ENCODE measurements around the gene STUM. TPM values are rescaled to one million over a fixed set of nuclear protein-coding genes. Genes with fewer than 3 reads are reported as not detected.

The STUM gene
- total RNA-seq, 6 experiments from 2014 or later, result 0.06 to 0.68 (median 0.13) TPM; not detected in 2

DNA sequence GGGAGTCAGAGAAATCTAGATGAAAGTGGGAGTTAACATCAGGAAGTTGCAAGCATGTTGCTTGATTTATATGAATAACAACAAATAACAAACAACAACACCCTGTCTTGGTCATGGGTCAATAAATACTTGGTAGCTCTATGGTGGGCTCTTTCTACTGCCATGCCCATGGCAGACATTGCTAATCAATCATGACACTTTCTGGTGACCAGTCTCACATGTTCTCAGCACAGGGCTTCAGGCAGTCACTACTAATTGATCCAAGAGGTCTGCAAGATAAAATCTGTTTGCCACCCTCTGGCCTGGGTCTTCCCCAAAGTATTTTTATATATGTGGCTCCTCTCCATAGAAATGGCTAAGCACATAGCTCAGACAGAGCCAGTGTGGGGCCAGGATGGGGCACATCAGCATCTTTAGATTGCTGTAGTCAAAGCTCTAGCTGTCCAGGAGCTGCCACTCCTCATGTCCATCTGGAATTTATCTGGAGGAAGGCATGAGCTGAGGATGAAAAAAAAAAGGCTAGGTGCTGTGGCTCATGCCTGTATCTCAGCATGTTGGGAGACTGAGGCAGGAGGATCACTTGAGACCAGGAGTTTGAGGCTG lies 51.2 kb downstream of the STUM start:
- H3K9me3 ChIP-seq, result no peaks in the 10 kb centered on the region
- no peak overlapping the region for H3K27ac ChIP-seq
- H3K36me3 ChIP-seq, result no peaks in the 10 kb centered on the region
- no peaks in the 10 kb centered on the region for H3K27me3 ChIP-seq
- DNase-seq, result no peak
- ATAC-seq, result no peak
- peaks cover 0 to 4% (median 2%) of the 10 kb centered on the region in 4 donors for H3K4me1 ChIP-seq
- intact Hi-C loops (cut with DNase I), result loop anchor here (10.0 kb wide), 1 partner anchor 175 kb away; no protein-coding TSS in a partner anchor
- no peak for TF ChIP-seq POLR2A (IDR thresholded peaks at IDR 0.05)
- TF ChIP-seq, protein P1, sequence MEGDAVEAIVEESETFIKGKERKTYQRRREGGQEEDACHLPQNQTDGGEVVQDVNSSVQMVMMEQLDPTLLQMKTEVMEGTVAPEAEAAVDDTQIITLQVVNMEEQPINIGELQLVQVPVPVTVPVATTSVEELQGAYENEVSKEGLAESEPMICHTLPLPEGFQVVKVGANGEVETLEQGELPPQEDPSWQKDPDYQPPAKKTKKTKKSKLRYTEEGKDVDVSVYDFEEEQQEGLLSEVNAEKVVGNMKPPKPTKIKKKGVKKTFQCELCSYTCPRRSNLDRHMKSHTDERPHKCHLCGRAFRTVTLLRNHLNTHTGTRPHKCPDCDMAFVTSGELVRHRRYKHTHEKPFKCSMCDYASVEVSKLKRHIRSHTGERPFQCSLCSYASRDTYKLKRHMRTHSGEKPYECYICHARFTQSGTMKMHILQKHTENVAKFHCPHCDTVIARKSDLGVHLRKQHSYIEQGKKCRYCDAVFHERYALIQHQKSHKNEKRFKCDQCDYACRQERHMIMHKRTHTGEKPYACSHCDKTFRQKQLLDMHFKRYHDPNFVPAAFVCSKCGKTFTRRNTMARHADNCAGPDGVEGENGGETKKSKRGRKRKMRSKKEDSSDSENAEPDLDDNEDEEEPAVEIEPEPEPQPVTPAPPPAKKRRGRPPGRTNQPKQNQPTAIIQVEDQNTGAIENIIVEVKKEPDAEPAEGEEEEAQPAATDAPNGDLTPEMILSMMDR (IDR thresholded peaks at IDR 0.05), result no peak
- no peak overlapping the region for H3K4me3 ChIP-seq

DNA sequence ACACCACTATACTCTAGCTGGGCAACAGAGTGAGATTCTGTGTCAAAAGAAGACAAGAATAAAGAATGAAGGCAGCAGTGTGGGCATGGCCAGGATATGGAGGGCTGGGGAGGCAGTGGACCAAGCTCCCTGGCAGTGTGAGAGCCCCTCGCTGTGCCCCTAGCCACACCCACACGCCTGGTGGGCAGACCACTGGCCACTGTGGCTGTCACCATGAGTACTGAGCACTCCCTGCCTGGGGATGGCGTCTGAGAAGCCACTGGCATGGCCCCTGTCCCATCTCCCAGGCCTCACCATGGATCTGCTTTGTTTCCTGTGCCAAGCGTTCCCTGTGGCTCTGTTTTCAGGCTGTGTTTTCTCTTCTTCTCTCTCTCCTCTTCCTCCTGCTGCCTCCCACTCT lies 51.7 kb downstream of the STUM start:
- H3K4me3 ChIP-seq, result no peak overlapping the region
- TF ChIP-seq POLR2A (IDR thresholded peaks at IDR 0.05), result no peak
- TF ChIP-seq, protein P1 (IDR thresholded peaks at IDR 0.05), result no peak
- no peaks in the 10 kb centered on the region for H3K9me3 ChIP-seq
- DNase-seq, result peak in 1 of 3 donors; percentile 32
- intact Hi-C loops (cut with DNase I), result loop anchor here (10.0 kb wide), 1 partner anchor 175 kb away; no protein-coding TSS in a partner anchor
- WGBS (ENCODE audit: insufficient coverage, low coverage, low lambda C conversion rate, missing lambda C conversion rate), result 70% methylated on average over 2 of the region's 4 CpGs
- H3K36me3 ChIP-seq, result no peaks in the 10 kb centered on the region
- peaks cover 0 to 4% (median 2%) of the 10 kb centered on the region in 4 donors for H3K4me1 ChIP-seq
- H3K27me3 ChIP-seq, result no peaks in the 10 kb centered on the region
- no peak for ATAC-seq
- no peak overlapping the region for H3K27ac ChIP-seq

DNA sequence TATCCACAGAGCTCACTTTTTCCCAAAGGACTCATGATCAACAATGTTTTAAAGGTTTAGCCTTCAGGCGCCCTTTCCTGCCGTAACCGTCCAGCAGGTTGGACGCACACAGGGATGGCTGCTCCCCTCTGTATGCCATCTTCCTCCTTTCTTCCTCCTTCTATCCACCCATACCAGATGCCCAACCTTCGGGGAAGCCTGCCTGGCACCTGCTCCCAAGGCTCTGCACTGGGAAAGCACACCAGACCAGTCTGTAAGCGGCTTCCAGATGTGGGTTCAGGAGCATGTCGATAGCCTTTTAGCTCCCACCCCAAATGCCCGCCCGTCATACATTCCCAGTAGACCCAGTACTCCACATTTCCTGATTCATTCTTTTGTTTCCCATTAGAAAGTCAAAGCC lies 52.9 kb downstream of the STUM start:
- DNase-seq (peak in 1 of 3 donors; percentile 16), ATAC-seq (no peak)
- 91% methylated on average over 9 of the region's 9 CpGs for WGBS (ENCODE audit: insufficient coverage, low coverage, low lambda C conversion rate, missing lambda C conversion rate)
- Histone ChIP-seq H3K4me3 (no peak overlapping the region), H3K9me3 (no peaks in the 10 kb centered on the region), H3K36me3 (no peaks in the 10 kb centered on the region), H3K4me1 (peaks cover 0 to 4% (median 2%) of the 10 kb centered on the region in 4 donors), H3K27ac (no peak overlapping the region), H3K27me3 (no peaks in the 10 kb centered on the region)
- intact Hi-C loops (cut with DNase I), result loop anchor here (10.0 kb wide), 1 partner anchor 177 kb away; no protein-coding TSS in a partner anchor
- no peak for TF ChIP-seq POLR2A (IDR thresholded peaks at IDR 0.05)
- TF ChIP-seq, protein P1 (IDR thresholded peaks at IDR 0.05), result no peak

DNA sequence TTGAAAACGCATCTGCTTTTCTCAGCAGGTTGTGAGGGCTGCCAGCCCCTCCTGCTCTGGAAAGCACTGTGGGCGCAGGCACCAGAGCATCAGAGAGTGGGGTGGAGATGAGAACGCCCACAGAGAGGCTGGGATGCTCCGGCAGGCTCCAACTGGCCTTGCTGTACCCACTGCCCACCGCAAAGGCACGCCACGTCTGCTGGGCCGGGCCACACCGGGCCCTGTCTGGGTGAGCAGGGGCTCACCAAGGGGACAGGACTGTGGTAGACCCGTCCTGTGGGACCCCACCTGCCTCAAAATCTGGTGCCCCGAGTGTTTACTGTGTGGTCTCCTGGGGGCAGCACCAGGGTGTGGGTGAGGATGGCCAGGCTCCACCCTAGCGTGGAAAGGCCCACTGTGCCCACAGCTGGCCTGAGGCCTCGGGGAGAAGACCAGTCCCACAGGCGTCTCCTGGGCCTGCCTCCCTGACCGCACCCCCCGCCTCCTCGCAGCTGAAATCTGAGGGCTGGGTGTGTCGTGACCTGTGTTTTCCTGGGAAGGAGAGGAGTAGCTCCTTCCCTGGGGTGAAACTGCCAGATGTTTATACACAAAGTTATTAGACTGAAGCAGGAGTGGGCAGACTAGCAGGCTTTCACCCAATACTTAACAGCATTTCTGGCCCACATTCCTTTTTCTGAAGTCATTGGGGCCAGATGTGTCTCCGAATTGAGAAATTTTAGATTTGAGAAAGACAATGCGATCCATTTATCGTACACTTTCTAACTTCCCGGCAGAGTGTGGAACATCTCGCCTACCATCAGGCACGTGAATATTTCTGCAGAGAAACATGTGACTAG lies 53.8 kb downstream of the STUM start:
- Histone ChIP-seq H3K27me3 (no peaks in the 10 kb centered on the region), H3K4me3 (no peak overlapping the region), H3K9me3 (no peaks in the 10 kb centered on the region), H3K4me1 (peaks cover 0 to 4% (median 2%) of the 10 kb centered on the region in 4 donors), H3K27ac (no peak overlapping the region), H3K36me3 (no peaks in the 10 kb centered on the region)
- TF ChIP-seq, protein P1 (IDR thresholded peaks at IDR 0.05), result no peak
- TF ChIP-seq POLR2A (IDR thresholded peaks at IDR 0.05), result no peak
- peak in 1 of 3 donors; percentile 43 for DNase-seq
- no peak for ATAC-seq
- 57% methylated on average over 11 of the region's 24 CpGs for WGBS (ENCODE audit: insufficient coverage, low coverage, low lambda C conversion rate, missing lambda C conversion rate)
- intact Hi-C loops (cut with DNase I), result loop anchor here (10.0 kb wide), 1 partner anchor 178 kb away; no protein-coding TSS in a partner anchor

All from right lobe of liver (tissue), 6 donors.